SKM-1 (cell line): Measurements from ENCODE around the gene FAAP100.

ENCODE experiments used
- DNase-seq: peaks from one replicate; lab custom pipeline; 2025; ENCODE audit not compliant: unreplicated experiment; lab: John Stamatoyannopoulos, UW

FAAP100 gene

GRCh38 chr17:81577278-81578000, 25.3 kb upstream of the FAAP100 start:
- no peak for DNase-seq

GRCh38 chr17:81576621-81577277, 24.6 kb upstream of the FAAP100 start:
- no peak for DNase-seq

GRCh38 chr17:81575836-81576235, 23.7 kb upstream of the FAAP100 start:
- DNase-seq, result no peak

GRCh38 chr17:81574643-81574956, 22.4 kb upstream of the FAAP100 start:
- no peak for DNase-seq

GRCh38 chr17:81573794-81574642, 21.9 kb upstream of the FAAP100 start:
- no peak for DNase-seq

- no peak for DNase-seq
Measured at GRCh38 chr17:81572563-81573168, 20.5 kb upstream of the FAAP100 start.

GRCh38 chr17:81570964-81571363, 18.8 kb upstream of the FAAP100 start:
- DNase-seq, result no peak

- DNase-seq, result no peak
Measured at GRCh38 chr17:81569986-81570514, 17.9 kb upstream of the FAAP100 start.

- DNase-seq, result no peak
Measured at GRCh38 chr17:81568416-81568815, 16.3 kb upstream of the FAAP100 start.

GRCh38 chr17:81567191-81567590, 15.0 kb upstream of the FAAP100 start:
- DNase-seq, result no peak

GRCh38 chr17:81566461-81567126, 14.4 kb upstream of the FAAP100 start:
- no peak for DNase-seq

- DNase-seq, result no peak
Measured at GRCh38 chr17:81565231-81565630, 13.1 kb upstream of the FAAP100 start.

GRCh38 chr17:81564778-81565177, 12.6 kb upstream of the FAAP100 start:
- no peak for DNase-seq

- no peak for DNase-seq
Measured at GRCh38 chr17:81563861-81564586, 11.9 kb upstream of the FAAP100 start.

GRCh38 chr17:81561494-81561885, 9.3 kb upstream of the FAAP100 start:
- no peak for DNase-seq

GRCh38 chr17:81558941-81559806, 7.0 kb upstream of the FAAP100 start:
- no peak for DNase-seq

- DNase-seq, result no peak
Measured at GRCh38 chr17:81558115-81558468, 5.9 kb upstream of the FAAP100 start.

GRCh38 chr17:81557276-81558114, 5.3 kb upstream of the FAAP100 start:
- DNase-seq, result no peak
